Right lobe of liver (tissue), 6 donors: Measurements from ENCODE around the gene USE1. TPM values are rescaled to one million over a fixed set of nuclear protein-coding genes. Genes with fewer than 3 reads are reported as not detected.

Experiments
- ATAC-seq, 4 donors: fragments of 200-7000 bp; cut with Tn5 transposase; one replicate each; pipeline ENCODE4 v1.9.1; 2020; ENCODE audit warnings: mild to moderate bottlenecking in 4 of 4, moderate library complexity in 4 of 4
- DNase-seq, 3 donors: peaks; one replicate each; pipeline ENCODE4 v3.0.0-alpha.2; 2020
- H3K27ac ChIP-seq, 3 donors: fragments of 200-600 bp; one replicate each; pipeline ENCODE4 v1.8.0; 2022
- H3K27me3 ChIP-seq, 2 donors: fragments of 200-600 bp; one replicate each; pipeline ENCODE4 v1.8.0; 2022
- H3K36me3 ChIP-seq, 4 donors: fragments of 200-600 bp; sonication (generic) in 1 of 4; one replicate each; pipeline versions ENCODE4 v1.5.1 to v1.8.0; 2017 to 2022; ENCODE audit warnings: control low read depth in 1 of 4
- H3K4me1 ChIP-seq, 4 donors: fragments of 200-600 bp; sonication (generic) in 1 of 4; one replicate each; pipeline versions ENCODE4 v1.5.1 to v1.8.0; 2017 to 2022; ENCODE audit warnings: control low read depth in 1 of 4
- H3K4me3 ChIP-seq, 3 donors: fragments of 200-600 bp; one replicate each; pipeline ENCODE4 v1.8.0; 2022
- H3K9me3 ChIP-seq, 4 donors: fragments of 200-600 bp; sonication (generic) in 1 of 4; one replicate each; pipeline versions ENCODE4 v1.5.1 to v1.8.0; 2017 to 2022; ENCODE audit warnings: control low read depth in 1 of 4
- POLR2A ChIP-seq: fragments of 450-650 bp; IDR thresholded peaks from one replicate; pipeline ENCODE4 v1.6.1; 2017; ENCODE audit warnings: antibody characterized with exemption, mild to moderate bottlenecking
- WGBS: methylation state at CpG from one replicate; pipeline ENCODE4 v1.1.6; 2018; ENCODE audit warnings: low coverage, low lambda C conversion rate; ENCODE audit not compliant: insufficient coverage; ENCODE audit errors: missing lambda C conversion rate; 5-methylcytosine and 5-hydroxymethylcytosine counted together
- intact Hi-C, 2 donors: fragments of 100-400 bp; cut with DNase I; formaldehyde crosslinking; loops; one replicate each; pipeline versions ENCODE4 v1.11.2 to v1.14.1; 2022
- total RNA-seq, 6 experiments: library from RNA; depleted of rRNA in 2 of 6; stranded (reverse); fragments of >200 nt in 2 of 6; fragmentation: NEBNext Ultra II Directional in 3 of 6; extraction: Animal tissue kit (Norgen Biotek cat#: 25700) in 3 of 6; gene quantifications; one replicate each; pipeline versions ENCODE4 v1.1.0 to v1.2.4, GENCODE V29; 2016 to 2023
- TF ChIP-seq, protein P1 (sequence below), 4 donors: fragments of 200-600 bp in 3 of 4; fragments of 450-650 bp in 1 of 4; IDR thresholded peaks; one replicate each; pipeline versions ENCODE4 v1.5.1 to v1.8.0; 2016 to 2022; ENCODE audit warnings: antibody characterized with exemption in 4 of 4, mild to moderate bottlenecking in 2 of 4
- donor health status: DM: no; HTN: yes; CAD: no.
- donor health status: DM: no; HTN: no; CAD: no.
- donor health status: DM: no; HTN: no; CAD: no.
- donor health status: DM: no; HTN: yes; CAD: no.
- donor health status: DM: no; HTN: yes; CAD: no.

The USE1 gene
- total RNA-seq, 6 experiments from 2014 or later: 13.5 to 20.3 (median 18.6) TPM

GRCh38 chr19:17266975-17267788, 52.0 kb downstream of the USE1 start, which contains the start of gene BABAM1:
Gene BABAM1 (plus strand): TSS chr19:17267443. CDS start chr19:17268807, 1,364 bp downstream.
- WGBS: under 1% methylated on average over 27 of the region's 27 CpGs
- H3K9me3 ChIP-seq: no peaks in the 10 kb centered on the region
- peaks cover 0 to 11% (median 2%) of the 10 kb centered on the region in 4 donors for H3K36me3 ChIP-seq
- intact Hi-C loops: no loop called here
- DNase-seq: peak; percentile 92 to 97 (median 94)
- peak within 1 kb of the TSS in 2 of 3 donors; percentile 45 to 65 for H3K27ac ChIP-seq
- TF ChIP-seq, protein P1, sequence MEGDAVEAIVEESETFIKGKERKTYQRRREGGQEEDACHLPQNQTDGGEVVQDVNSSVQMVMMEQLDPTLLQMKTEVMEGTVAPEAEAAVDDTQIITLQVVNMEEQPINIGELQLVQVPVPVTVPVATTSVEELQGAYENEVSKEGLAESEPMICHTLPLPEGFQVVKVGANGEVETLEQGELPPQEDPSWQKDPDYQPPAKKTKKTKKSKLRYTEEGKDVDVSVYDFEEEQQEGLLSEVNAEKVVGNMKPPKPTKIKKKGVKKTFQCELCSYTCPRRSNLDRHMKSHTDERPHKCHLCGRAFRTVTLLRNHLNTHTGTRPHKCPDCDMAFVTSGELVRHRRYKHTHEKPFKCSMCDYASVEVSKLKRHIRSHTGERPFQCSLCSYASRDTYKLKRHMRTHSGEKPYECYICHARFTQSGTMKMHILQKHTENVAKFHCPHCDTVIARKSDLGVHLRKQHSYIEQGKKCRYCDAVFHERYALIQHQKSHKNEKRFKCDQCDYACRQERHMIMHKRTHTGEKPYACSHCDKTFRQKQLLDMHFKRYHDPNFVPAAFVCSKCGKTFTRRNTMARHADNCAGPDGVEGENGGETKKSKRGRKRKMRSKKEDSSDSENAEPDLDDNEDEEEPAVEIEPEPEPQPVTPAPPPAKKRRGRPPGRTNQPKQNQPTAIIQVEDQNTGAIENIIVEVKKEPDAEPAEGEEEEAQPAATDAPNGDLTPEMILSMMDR (IDR thresholded peaks at IDR 0.05): no peak
- TF ChIP-seq POLR2A: peak; percentile 43
- peak; percentile 95 to 97 (median 96) for ATAC-seq
- H3K4me1 ChIP-seq: peaks cover 0 to 6% (median 3%) of the 10 kb centered on the region in 4 donors
- H3K4me3 ChIP-seq: peak within 1 kb of the TSS; percentile 80 to 89 (median 87)
- H3K27me3 ChIP-seq: no peaks in the 10 kb centered on the region

GRCh38 chr19:17268754-17269153, 53.6 kb downstream of the USE1 start:
- DNase-seq (no peak), ATAC-seq (no peak)
- H3K36me3 ChIP-seq: peaks cover 0 to 11% (median 2%) of the 10 kb centered on the region in 4 donors
- no peak overlapping the region for H3K4me3 ChIP-seq
- no peaks in the 10 kb centered on the region for H3K9me3 ChIP-seq
- WGBS: 88% methylated on average over 6 of the region's 13 CpGs
- TF ChIP-seq POLR2A: no peak
- TF ChIP-seq, protein P1 (IDR thresholded peaks at IDR 0.05): no peak
- peaks cover 0 to 6% (median 3%) of the 10 kb centered on the region in 4 donors for H3K4me1 ChIP-seq
- no peaks in the 10 kb centered on the region for H3K27me3 ChIP-seq
- H3K27ac ChIP-seq: no peak overlapping the region
- intact Hi-C loops: no loop called here

Other genes with a start within 250 kb of the USE1 start
- gene CPAMD8, start 188.5 kb upstream of the USE1 start, total RNA-seq: 1 to 10 TPM in 4 of 6 experiments, under 1 TPM in 2; 0.90 to 1.8 (median 1.2) TPM
- gene HAUS8, start 139.9 kb upstream of the USE1 start, total RNA-seq: 1 to 10 TPM; 3.7 to 8.5 (median 5.8) TPM
- gene MYO9B, start 139.6 kb upstream of the USE1 start, total RNA-seq: 10 to 100 TPM; 25.4 to 38.7 (median 36.0) TPM
- gene OCEL1, start 10.9 kb downstream of the USE1 start, total RNA-seq: 10 to 100 TPM; 17.8 to 64.2 (median 31.2) TPM
- gene NR2F6, start 30.6 kb downstream of the USE1 start, total RNA-seq: 100 to 1,000 TPM in 1 of 6 experiments, 10 to 100 TPM in 5; 48.5 to 105 (median 80.9) TPM
- gene USHBP1, start 49.4 kb downstream of the USE1 start, total RNA-seq: 1 to 10 TPM in 5 of 6 experiments, under 1 TPM in 1; 0.81 to 3.6 (median 1.7) TPM
- gene BABAM1, start 52.1 kb downstream of the USE1 start, total RNA-seq: 10 to 100 TPM; 29.2 to 51.3 (median 37.9) TPM
- gene ANKLE1, start 66.5 kb downstream of the USE1 start, total RNA-seq: under 1 TPM; 0.06 to 0.65 (median 0.37) TPM
- 10 to 100 TPM in 5 of 6 experiments, 1 to 10 TPM in 1; 8.3 to 27.3 (median 15.8) TPM for gene ABHD8, start 88.1 kb downstream of the USE1 start, total RNA-seq
- gene MRPL34, start 90.5 kb downstream of the USE1 start, total RNA-seq: 100 to 1,000 TPM in 4 of 6 experiments, 10 to 100 TPM in 2; 63.5 to 363 (median 122) TPM
- 10 to 100 TPM; 10.4 to 23.4 (median 14.1) TPM for gene DDA1, start 94.2 kb downstream of the USE1 start, total RNA-seq
- 1 to 10 TPM; 5.0 to 8.8 (median 6.6) TPM for gene ANO8, start 119.5 kb downstream of the USE1 start, total RNA-seq
- gene GTPBP3, start 122.2 kb downstream of the USE1 start, total RNA-seq: 10 to 100 TPM; 10.3 to 23.6 (median 13.6) TPM
- 10 to 100 TPM in 1 of 6 experiments, 1 to 10 TPM in 4, under 1 TPM in 1; 0.78 to 16.6 (median 4.1) TPM for gene PLVAP, start 162.0 kb downstream of the USE1 start, total RNA-seq
- gene CCDC194, start 178.8 kb downstream of the USE1 start, total RNA-seq: 1 to 10 TPM in 1 of 6 experiments, under 1 TPM in 3, not detected in 2; 0.26 to 1.2 (median 0.36) TPM
- gene BST2, start 190.3 kb downstream of the USE1 start, total RNA-seq: 100 to 1,000 TPM in 3 of 6 experiments, 10 to 100 TPM in 3; 78.2 to 157 (median 96.2) TPM
- gene MVB12A, start 204.7 kb downstream of the USE1 start, total RNA-seq: 10 to 100 TPM; 13.5 to 38.0 (median 15.8) TPM
- gene TMEM221, start 233.3 kb downstream of the USE1 start, total RNA-seq: under 1 TPM in 3 of 6 experiments, not detected in 3; 0.12 to 0.19 (median 0.16) TPM
- not detected for gene NXNL1, start 245.6 kb downstream of the USE1 start, total RNA-seq